A673 (cell line): ENCODE data around the gene SLC15A4. TPM values are rescaled to one million over a fixed set of nuclear protein-coding genes. Genes with fewer than 3 reads are reported as not detected.

ENCODE experiments used
- BruUV-seq: library from RNA; stranded (reverse); fragments of 400-500 nt; replicated peaks from 2 replicates; lab custom pipeline; 2021; lab: Mats Ljungman, UMichigan
- CTCF ChIA-PET: fragments of 300-600 bp; sonication (Branson Sonifier 250); formaldehyde crosslinking; loops from one replicate; lab custom pipeline; 2022; ENCODE audit warnings: antibody characterized with exemption; lab: Charles Lee
- POLR2A ChIA-PET: fragments of 300-600 bp; sonication (Branson Sonifier 250); formaldehyde crosslinking; loops from one replicate; lab custom pipeline; 2022; ENCODE audit warnings: antibody characterized with exemption; ENCODE audit not compliant: low non-redundant PET; lab: Charles Lee
- DNase-seq: peaks from one replicate; pipeline ENCODE4 v3.0.0-alpha.2; 2015; ENCODE audit warnings: low spot score
- H3K27ac ChIP-seq: fragments of 200-600 bp; sonication (generic); 2 replicates; pipeline ENCODE4 v1.5.1; 2016; ENCODE audit warnings: mixed run types, low read depth, mild to moderate bottlenecking, mixed read lengths, antibody characterized with exemption, low read length; ENCODE audit not compliant: poor library complexity, severe bottlenecking
- H3K27me3 ChIP-seq: fragments of 200-600 bp; sonication (generic); replicated peaks from 2 replicates; pipeline ENCODE4 v1.6.1; 2017; ENCODE audit warnings: mixed run types, low read depth, mild to moderate bottlenecking, mixed read lengths, antibody characterized with exemption, low read length; ENCODE audit not compliant: insufficient read depth, poor library complexity
- H3K36me3 ChIP-seq: fragments of 200-600 bp; sonication (generic); 2 replicates; pipeline ENCODE4 v1.6.1; 2016; ENCODE audit warnings: mixed run types, mild to moderate bottlenecking, mixed read lengths, antibody characterized with exemption, low read length; ENCODE audit not compliant: insufficient read depth, poor library complexity, severe bottlenecking
- H3K4me1 ChIP-seq: fragments of 200-600 bp; sonication (generic); 2 replicates; pipeline ENCODE4 v1.6.1; 2017; ENCODE audit warnings: mixed run types, mild to moderate bottlenecking, mixed read lengths, antibody characterized with exemption, low read length; ENCODE audit not compliant: insufficient read depth, poor library complexity, severe bottlenecking
- H3K4me3 ChIP-seq: fragments of 200-600 bp; sonication (generic); 2 replicates; pipeline ENCODE4 v1.5.1; 2016; ENCODE audit warnings: low read depth, mixed run types, mild to moderate bottlenecking, mixed read lengths, low read length; ENCODE audit not compliant: poor library complexity, severe bottlenecking
- H3K9me3 ChIP-seq: fragments of 200-600 bp; sonication (generic); 2 replicates; pipeline ENCODE4 v1.6.1; 2016; ENCODE audit warnings: mixed run types, low read depth, mild to moderate bottlenecking, mixed read lengths, antibody characterized with exemption, low read length; ENCODE audit not compliant: poor library complexity, severe bottlenecking
- CTCF ChIP-seq: fragments of 300-800, 200-600 bp; sonication (generic); conservative IDR thresholded peaks from 2 replicates; pipeline ENCODE4 v1.5.1; 2017; ENCODE audit warnings: low read depth, mild to moderate bottlenecking, antibody characterized with exemption, low read length, moderate library complexity, mixed read lengths
- EZH2 ChIP-seq: fragments of 200-600 bp; sonication (generic); IDR thresholded peaks from 2 replicates; pipeline ENCODE4 v1.6.1; 2017; ENCODE audit warnings: borderline replicate concordance, low read depth, mild to moderate bottlenecking, mixed read lengths, antibody characterized with exemption, low read length; ENCODE audit not compliant: poor library complexity, severe bottlenecking
- intact Hi-C: fragments of 100-400 bp; cut with micrococcal nuclease; formaldehyde crosslinking; loops from one replicate; pipeline ENCODE4 v1.10.0; 2022; ENCODE audit not compliant: unreplicated experiment
- total RNA-seq: library from RNA; stranded (reverse); gene quantifications from 2 replicates; pipeline ENCODE4 v1.2.3, GENCODE V29; 2021

The SLC15A4 gene
- total RNA-seq, 1 experiment from 2014 or later = 20.3 TPM

GRCh38 chr12:128823216-128823915, 392 bp downstream of the SLC15A4 start:
- POLR2A ChIA-PET = no interaction called here
- CTCF ChIA-PET = no interaction called here
- Histone ChIP-seq H3K9me3 (no peaks in the 10 kb centered on the region), H3K4me3 (peak overlapping the region; percentile 97), H3K36me3 (no peaks in the 10 kb centered on the region), H3K27ac (peak overlapping the region; percentile 84), H3K27me3 (no peaks in the 10 kb centered on the region), H3K4me1 (peaks cover 7% of the 10 kb centered on the region)
- no TSS peak for BruUV-seq
- TF ChIP-seq EZH2 = no peak
- TF ChIP-seq CTCF = no peak
- DNase-seq = no peak
- intact Hi-C loops = no loop called here

- intact Hi-C loops = no loop called here
- no peaks in the 10 kb centered on the region for H3K9me3 ChIP-seq
- H3K27ac ChIP-seq = no peak overlapping the region
- ChIA-PET CTCF (no interaction called here), POLR2A (no interaction called here)
- no peaks in the 10 kb centered on the region for H3K36me3 ChIP-seq
- no peaks in the 10 kb centered on the region for H3K27me3 ChIP-seq
- BruUV-seq = TSS peak; percentile 20
- peaks cover 28% of the 10 kb centered on the region for H3K4me1 ChIP-seq
- DNase-seq = no peak
- no peak overlapping the region for H3K4me3 ChIP-seq
- no peak for TF ChIP-seq CTCF
- TF ChIP-seq EZH2 = no peak
Measured at GRCh38 chr12:128820723-128821432, 2.9 kb downstream of the SLC15A4 start.

GRCh38 chr12:128820253-128820652, 3.5 kb downstream of the SLC15A4 start:
- CTCF ChIA-PET = no interaction called here
- no TSS peak for BruUV-seq
- Histone ChIP-seq H3K27me3 (no peaks in the 10 kb centered on the region), H3K27ac (no peak overlapping the region), H3K9me3 (no peaks in the 10 kb centered on the region), H3K36me3 (no peaks in the 10 kb centered on the region), H3K4me1 (peaks cover 28% of the 10 kb centered on the region), H3K4me3 (no peak overlapping the region)
- intact Hi-C loops = no loop called here
- no peak for DNase-seq
- POLR2A ChIA-PET = no interaction called here
- no peak for TF ChIP-seq CTCF
- no peak for TF ChIP-seq EZH2
